Measurements from ENCODE around the gene B4GALNT3.

B4GALNT3 gene

DNA sequence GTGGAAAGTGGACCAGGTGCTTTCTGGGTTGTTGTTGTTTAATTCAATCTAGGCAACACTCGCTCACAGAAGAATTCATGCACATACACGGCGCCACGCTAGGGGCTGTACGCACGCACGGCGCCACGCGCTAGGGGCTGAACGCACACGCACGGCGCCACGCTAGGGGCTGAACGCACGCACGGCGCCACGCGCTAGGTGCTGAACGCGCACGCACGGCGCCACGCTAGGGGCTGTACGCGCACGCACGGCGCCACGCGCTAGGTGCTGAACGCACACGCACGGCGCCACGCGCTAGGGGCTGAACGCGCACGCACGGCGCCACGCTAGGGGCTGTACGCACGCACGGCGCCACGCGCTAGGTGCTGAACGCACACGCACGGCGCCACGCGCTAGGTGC is 149.2 kb downstream of the B4GALNT3 start:
- no peak for DNase-seq (ENCODE audit: low read depth in 1 of 2, low spot score in 1 of 2)
- TF ChIP-seq SPI1 (IDR thresholded peaks at IDR 0.05; ENCODE audit: borderline replicate concordance, low read depth) (no peak), POLR2AphosphoS5 (IDR thresholded peaks at IDR 0.05; ENCODE audit: low read depth) (no peak), GABPA (IDR thresholded peaks at IDR 0.05; ENCODE audit: low read depth) (no peak)
- TF ChIP-seq, protein P1, sequence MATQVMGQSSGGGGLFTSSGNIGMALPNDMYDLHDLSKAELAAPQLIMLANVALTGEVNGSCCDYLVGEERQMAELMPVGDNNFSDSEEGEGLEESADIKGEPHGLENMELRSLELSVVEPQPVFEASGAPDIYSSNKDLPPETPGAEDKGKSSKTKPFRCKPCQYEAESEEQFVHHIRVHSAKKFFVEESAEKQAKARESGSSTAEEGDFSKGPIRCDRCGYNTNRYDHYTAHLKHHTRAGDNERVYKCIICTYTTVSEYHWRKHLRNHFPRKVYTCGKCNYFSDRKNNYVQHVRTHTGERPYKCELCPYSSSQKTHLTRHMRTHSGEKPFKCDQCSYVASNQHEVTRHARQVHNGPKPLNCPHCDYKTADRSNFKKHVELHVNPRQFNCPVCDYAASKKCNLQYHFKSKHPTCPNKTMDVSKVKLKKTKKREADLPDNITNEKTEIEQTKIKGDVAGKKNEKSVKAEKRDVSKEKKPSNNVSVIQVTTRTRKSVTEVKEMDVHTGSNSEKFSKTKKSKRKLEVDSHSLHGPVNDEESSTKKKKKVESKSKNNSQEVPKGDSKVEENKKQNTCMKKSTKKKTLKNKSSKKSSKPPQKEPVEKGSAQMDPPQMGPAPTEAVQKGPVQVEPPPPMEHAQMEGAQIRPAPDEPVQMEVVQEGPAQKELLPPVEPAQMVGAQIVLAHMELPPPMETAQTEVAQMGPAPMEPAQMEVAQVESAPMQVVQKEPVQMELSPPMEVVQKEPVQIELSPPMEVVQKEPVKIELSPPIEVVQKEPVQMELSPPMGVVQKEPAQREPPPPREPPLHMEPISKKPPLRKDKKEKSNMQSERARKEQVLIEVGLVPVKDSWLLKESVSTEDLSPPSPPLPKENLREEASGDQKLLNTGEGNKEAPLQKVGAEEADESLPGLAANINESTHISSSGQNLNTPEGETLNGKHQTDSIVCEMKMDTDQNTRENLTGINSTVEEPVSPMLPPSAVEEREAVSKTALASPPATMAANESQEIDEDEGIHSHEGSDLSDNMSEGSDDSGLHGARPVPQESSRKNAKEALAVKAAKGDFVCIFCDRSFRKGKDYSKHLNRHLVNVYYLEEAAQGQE (IDR thresholded peaks at IDR 0.05; ENCODE audit: insufficient replicate concordance, low read depth), result no peak
- TF ChIP-seq, protein P2, sequence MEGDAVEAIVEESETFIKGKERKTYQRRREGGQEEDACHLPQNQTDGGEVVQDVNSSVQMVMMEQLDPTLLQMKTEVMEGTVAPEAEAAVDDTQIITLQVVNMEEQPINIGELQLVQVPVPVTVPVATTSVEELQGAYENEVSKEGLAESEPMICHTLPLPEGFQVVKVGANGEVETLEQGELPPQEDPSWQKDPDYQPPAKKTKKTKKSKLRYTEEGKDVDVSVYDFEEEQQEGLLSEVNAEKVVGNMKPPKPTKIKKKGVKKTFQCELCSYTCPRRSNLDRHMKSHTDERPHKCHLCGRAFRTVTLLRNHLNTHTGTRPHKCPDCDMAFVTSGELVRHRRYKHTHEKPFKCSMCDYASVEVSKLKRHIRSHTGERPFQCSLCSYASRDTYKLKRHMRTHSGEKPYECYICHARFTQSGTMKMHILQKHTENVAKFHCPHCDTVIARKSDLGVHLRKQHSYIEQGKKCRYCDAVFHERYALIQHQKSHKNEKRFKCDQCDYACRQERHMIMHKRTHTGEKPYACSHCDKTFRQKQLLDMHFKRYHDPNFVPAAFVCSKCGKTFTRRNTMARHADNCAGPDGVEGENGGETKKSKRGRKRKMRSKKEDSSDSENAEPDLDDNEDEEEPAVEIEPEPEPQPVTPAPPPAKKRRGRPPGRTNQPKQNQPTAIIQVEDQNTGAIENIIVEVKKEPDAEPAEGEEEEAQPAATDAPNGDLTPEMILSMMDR (IDR thresholded peaks at IDR 0.05; ENCODE audit: insufficient read depth, low read length), result no peak
- no peaks in the 10 kb centered on the region for H3K27me3 ChIP-seq (ENCODE audit: insufficient read depth, poor library complexity, severe bottlenecking)
- no peak overlapping the region for H3K4me3 ChIP-seq (replicated peaks; ENCODE audit: insufficient read depth, low read length)
- no peak overlapping the region for H3K27ac ChIP-seq (replicated peaks)

DNA sequence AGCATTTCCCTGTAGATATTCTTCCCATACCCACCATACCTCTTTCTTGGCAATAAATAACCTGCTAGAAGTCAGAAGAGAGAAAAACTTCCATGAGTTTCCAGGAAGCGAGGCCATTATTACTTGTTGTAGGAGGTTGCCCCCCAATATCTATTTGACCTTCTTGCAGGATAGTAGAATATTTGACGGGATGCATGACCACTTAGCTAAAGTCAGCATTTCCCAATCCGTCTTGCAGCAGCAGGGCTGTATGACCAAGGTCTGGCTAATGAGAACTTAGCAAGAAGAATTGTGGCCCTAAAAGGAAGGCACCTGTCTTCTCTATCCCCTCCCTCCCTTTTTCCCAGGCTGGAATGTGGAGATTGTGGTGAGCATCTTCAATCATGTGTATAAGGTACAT is 152.0 kb downstream of the B4GALNT3 start:
- Histone ChIP-seq H3K4me3 (replicated peaks; ENCODE audit: insufficient read depth, low read length) (no peak overlapping the region), H3K27ac (replicated peaks) (peak overlapping the region; percentile 97), H3K27me3 (ENCODE audit: insufficient read depth, poor library complexity, severe bottlenecking) (no peaks in the 10 kb centered on the region)
- DNase-seq (ENCODE audit: low read depth in 1 of 2, low spot score in 1 of 2), result no peak
- TF ChIP-seq GABPA (IDR thresholded peaks at IDR 0.05; ENCODE audit: low read depth), result no peak
- TF ChIP-seq, protein P2 (IDR thresholded peaks at IDR 0.05; ENCODE audit: insufficient read depth, low read length), result no peak

- DNase-seq (ENCODE audit: low read depth in 1 of 2, low spot score in 1 of 2), result no peak
- Histone ChIP-seq H3K4me3 (replicated peaks; ENCODE audit: insufficient read depth, low read length) (no peak overlapping the region), H3K27ac (replicated peaks) (no peak overlapping the region), H3K27me3 (ENCODE audit: insufficient read depth, poor library complexity, severe bottlenecking) (no peaks in the 10 kb centered on the region)
- TF ChIP-seq GABPA (IDR thresholded peaks at IDR 0.05; ENCODE audit: low read depth) (no peak), SPI1 (IDR thresholded peaks at IDR 0.05; ENCODE audit: borderline replicate concordance, low read depth) (no peak), POLR2AphosphoS5 (IDR thresholded peaks at IDR 0.05; ENCODE audit: low read depth) (no peak)
- TF ChIP-seq, protein P1 (IDR thresholded peaks at IDR 0.05; ENCODE audit: insufficient replicate concordance, low read depth), result no peak
- TF ChIP-seq, protein P2 (IDR thresholded peaks at IDR 0.05; ENCODE audit: insufficient read depth, low read length), result no peak
These were observed 152.6 kb downstream of the B4GALNT3 start for GRCh38 chr12:612293-612692.

- Histone ChIP-seq H3K27me3 (ENCODE audit: insufficient read depth, poor library complexity, severe bottlenecking) (no peaks in the 10 kb centered on the region), H3K4me3 (replicated peaks; ENCODE audit: insufficient read depth, low read length) (no peak overlapping the region), H3K27ac (replicated peaks) (no peak overlapping the region)
- no peak for DNase-seq (ENCODE audit: low read depth in 1 of 2, low spot score in 1 of 2)
- TF ChIP-seq, protein P1 (IDR thresholded peaks at IDR 0.05; ENCODE audit: insufficient replicate concordance, low read depth), result no peak
- no peak for TF ChIP-seq GABPA (IDR thresholded peaks at IDR 0.05; ENCODE audit: low read depth)
- TF ChIP-seq SPI1 (IDR thresholded peaks at IDR 0.05; ENCODE audit: borderline replicate concordance, low read depth), result no peak
- TF ChIP-seq, protein P2 (IDR thresholded peaks at IDR 0.05; ENCODE audit: insufficient read depth, low read length), result no peak
- TF ChIP-seq POLR2AphosphoS5 (IDR thresholded peaks at IDR 0.05; ENCODE audit: low read depth), result no peak
These were observed 153.1 kb downstream of the B4GALNT3 start for GRCh38 chr12:612886-613285.
